ENCODE results near the gene BAX. TPM values are rescaled to one million over a fixed set of nuclear protein-coding genes. Genes with fewer than 3 reads are reported as not detected.

The BAX gene
- total RNA-seq, 1 donor from 2014 or later: 25.5 TPM

GRCh38 chr19:48989701-48990291, 35.1 kb downstream of the BAX start:
- peaks cover 59% of the 10 kb centered on the region for H3K4me1 ChIP-seq
- peak; percentile 51 for DNase-seq
- TF ChIP-seq, protein P1, sequence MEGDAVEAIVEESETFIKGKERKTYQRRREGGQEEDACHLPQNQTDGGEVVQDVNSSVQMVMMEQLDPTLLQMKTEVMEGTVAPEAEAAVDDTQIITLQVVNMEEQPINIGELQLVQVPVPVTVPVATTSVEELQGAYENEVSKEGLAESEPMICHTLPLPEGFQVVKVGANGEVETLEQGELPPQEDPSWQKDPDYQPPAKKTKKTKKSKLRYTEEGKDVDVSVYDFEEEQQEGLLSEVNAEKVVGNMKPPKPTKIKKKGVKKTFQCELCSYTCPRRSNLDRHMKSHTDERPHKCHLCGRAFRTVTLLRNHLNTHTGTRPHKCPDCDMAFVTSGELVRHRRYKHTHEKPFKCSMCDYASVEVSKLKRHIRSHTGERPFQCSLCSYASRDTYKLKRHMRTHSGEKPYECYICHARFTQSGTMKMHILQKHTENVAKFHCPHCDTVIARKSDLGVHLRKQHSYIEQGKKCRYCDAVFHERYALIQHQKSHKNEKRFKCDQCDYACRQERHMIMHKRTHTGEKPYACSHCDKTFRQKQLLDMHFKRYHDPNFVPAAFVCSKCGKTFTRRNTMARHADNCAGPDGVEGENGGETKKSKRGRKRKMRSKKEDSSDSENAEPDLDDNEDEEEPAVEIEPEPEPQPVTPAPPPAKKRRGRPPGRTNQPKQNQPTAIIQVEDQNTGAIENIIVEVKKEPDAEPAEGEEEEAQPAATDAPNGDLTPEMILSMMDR (IDR thresholded peaks at IDR 0.05; ENCODE audit: borderline replicate concordance): no peak
- H3K9me3 ChIP-seq (replicated peaks): no peaks in the 10 kb centered on the region
- H3K27ac ChIP-seq (replicated peaks): peak overlapping the region; percentile 91
- no peaks in the 10 kb centered on the region for H3K27me3 ChIP-seq (ENCODE audit: low read depth)
- H3K4me3 ChIP-seq: peak overlapping the region; percentile 72
- intact Hi-C loops (cut with micrococcal nuclease): no loop called here
- peaks cover 42% of the 10 kb centered on the region for H3K36me3 ChIP-seq

DNA sequence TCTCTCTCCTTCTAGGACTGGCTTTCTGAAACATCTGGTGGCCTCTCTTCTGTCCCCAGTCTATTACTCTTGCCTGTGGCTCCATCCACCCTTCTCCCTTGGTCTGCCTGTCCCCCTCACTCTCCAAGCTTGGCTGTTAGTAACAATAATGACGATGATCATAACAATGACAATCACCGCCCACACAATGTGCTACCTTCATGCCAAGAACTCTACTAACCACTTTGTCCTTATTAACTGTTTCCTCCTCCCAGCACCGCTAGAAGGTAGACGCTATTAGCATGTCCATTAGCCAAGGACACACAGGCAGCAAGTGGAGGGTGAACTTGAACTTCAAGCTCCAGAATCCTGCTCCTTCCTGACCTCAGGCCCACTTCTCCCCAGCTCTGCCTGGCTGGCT, 35.7 kb downstream of the BAX start:
- Histone ChIP-seq H3K4me1 (peaks cover 64% of the 10 kb centered on the region), H3K9me3 (replicated peaks) (no peaks in the 10 kb centered on the region), H3K27me3 (ENCODE audit: low read depth) (no peaks in the 10 kb centered on the region), H3K36me3 (peaks cover 36% of the 10 kb centered on the region), H3K4me3 (peak overlapping the region; percentile 72), H3K27ac (replicated peaks) (peak overlapping the region; percentile 91)
- TF ChIP-seq, protein P1 (IDR thresholded peaks at IDR 0.05; ENCODE audit: borderline replicate concordance): no peak
- intact Hi-C loops (cut with micrococcal nuclease): no loop called here
- DNase-seq: no peak

GRCh38 chr19:48991011-48991609, 36.4 kb downstream of the BAX start:
- Histone ChIP-seq H3K4me1 (peaks cover 64% of the 10 kb centered on the region), H3K4me3 (peak overlapping the region; percentile 72), H3K36me3 (peaks cover 29% of the 10 kb centered on the region), H3K27ac (replicated peaks) (peak overlapping the region; percentile 91), H3K27me3 (ENCODE audit: low read depth) (no peaks in the 10 kb centered on the region), H3K9me3 (replicated peaks) (no peaks in the 10 kb centered on the region)
- intact Hi-C loops (cut with micrococcal nuclease): no loop called here
- TF ChIP-seq, protein P1 (IDR thresholded peaks at IDR 0.05; ENCODE audit: borderline replicate concordance): no peak
- no peak for DNase-seq

GRCh38 chr19:48991873-48992580, 37.4 kb downstream of the BAX start:
- Histone ChIP-seq H3K27me3 (ENCODE audit: low read depth) (no peaks in the 10 kb centered on the region), H3K9me3 (replicated peaks) (no peaks in the 10 kb centered on the region), H3K4me1 (peaks cover 64% of the 10 kb centered on the region), H3K27ac (replicated peaks) (peak overlapping the region; percentile 91), H3K4me3 (peak overlapping the region; percentile 72), H3K36me3 (peaks cover 22% of the 10 kb centered on the region)
- intact Hi-C loops (cut with micrococcal nuclease): no loop called here
- peak; percentile 63 for DNase-seq
- TF ChIP-seq, protein P1 (IDR thresholded peaks at IDR 0.05; ENCODE audit: borderline replicate concordance): no peak

GRCh38 chr19:48992581-48993174, 38.0 kb downstream of the BAX start:
- Histone ChIP-seq H3K27ac (replicated peaks) (peak overlapping the region; percentile 91), H3K27me3 (ENCODE audit: low read depth) (no peaks in the 10 kb centered on the region), H3K36me3 (peaks cover 16% of the 10 kb centered on the region), H3K4me1 (peaks cover 64% of the 10 kb centered on the region), H3K9me3 (replicated peaks) (no peaks in the 10 kb centered on the region), H3K4me3 (peak overlapping the region; percentile 72)
- intact Hi-C loops (cut with micrococcal nuclease): no loop called here
- DNase-seq: no peak
- TF ChIP-seq, protein P1 (IDR thresholded peaks at IDR 0.05; ENCODE audit: borderline replicate concordance): no peak

Data from left ventricle myocardium inferior (tissue), 1 donor.